ENCODE measurements around the gene AZGP1. TPM values are rescaled to one million over a fixed set of nuclear protein-coding genes. Genes with fewer than 3 reads are reported as not detected.

Gene AZGP1
- total and polyA plus RNA-seq, 2 of the 13 experiments (the other 11 are each of a cell fraction or from before 2014, with no cell fraction given): 93.8 to 229 TPM

DNA sequence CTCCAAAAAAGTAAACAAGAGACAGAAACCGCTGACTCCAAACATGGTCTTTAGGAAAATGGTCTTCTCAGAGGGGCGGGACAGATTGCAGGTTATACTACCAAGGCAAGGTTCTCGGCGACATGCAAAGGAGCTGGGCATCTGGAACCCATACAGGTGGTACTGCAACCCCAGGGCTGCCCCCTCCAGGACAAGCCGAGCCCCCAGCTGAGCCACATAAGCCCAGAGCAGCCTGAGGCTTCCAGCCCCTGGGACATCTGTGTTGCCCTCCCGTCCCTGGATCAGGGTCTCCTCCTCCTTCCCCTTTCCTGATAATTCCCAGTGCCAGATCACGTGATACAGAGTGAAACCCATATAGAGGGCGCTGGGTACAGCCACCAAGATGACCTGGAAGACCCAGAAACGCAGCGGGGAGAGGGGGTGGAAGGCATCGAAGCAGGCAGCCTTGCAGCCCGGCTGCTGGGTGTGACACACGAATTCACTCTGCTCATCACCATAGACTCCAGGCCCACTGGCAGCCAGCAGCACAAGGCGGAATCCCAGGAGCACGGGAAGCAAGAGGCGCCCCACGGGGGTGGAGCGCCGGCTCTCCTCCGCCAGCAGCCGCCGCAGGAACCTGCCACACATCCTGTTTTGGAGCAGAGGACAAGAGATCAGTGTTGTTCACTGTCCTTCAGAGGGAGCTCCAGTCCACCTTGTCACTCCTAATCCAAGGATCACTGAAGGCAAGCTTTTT lies 46.7 kb downstream of the AZGP1 start, which contains the start of gene GJC3 (continued):
- TF ChIP-seq ZNF839 (CRISPR knock-in tag; IDR thresholded peaks at IDR 0.05; ENCODE audit: borderline replicate concordance): peak; percentile 25; the same call in 1 of the 2 replicates
- TF ChIP-seq CREB1 (IDR thresholded peaks at IDR 0.05): no peak
- TF ChIP-seq CREB1 (CRISPR knock-in tag; IDR thresholded peaks at IDR 0.05): no peak
- peak; percentile 63; the same call in 1 of the 2 replicates for TF ChIP-seq GABPB1 (CRISPR knock-in tag; IDR thresholded peaks at IDR 0.05)
- TF ChIP-seq, protein P1, sequence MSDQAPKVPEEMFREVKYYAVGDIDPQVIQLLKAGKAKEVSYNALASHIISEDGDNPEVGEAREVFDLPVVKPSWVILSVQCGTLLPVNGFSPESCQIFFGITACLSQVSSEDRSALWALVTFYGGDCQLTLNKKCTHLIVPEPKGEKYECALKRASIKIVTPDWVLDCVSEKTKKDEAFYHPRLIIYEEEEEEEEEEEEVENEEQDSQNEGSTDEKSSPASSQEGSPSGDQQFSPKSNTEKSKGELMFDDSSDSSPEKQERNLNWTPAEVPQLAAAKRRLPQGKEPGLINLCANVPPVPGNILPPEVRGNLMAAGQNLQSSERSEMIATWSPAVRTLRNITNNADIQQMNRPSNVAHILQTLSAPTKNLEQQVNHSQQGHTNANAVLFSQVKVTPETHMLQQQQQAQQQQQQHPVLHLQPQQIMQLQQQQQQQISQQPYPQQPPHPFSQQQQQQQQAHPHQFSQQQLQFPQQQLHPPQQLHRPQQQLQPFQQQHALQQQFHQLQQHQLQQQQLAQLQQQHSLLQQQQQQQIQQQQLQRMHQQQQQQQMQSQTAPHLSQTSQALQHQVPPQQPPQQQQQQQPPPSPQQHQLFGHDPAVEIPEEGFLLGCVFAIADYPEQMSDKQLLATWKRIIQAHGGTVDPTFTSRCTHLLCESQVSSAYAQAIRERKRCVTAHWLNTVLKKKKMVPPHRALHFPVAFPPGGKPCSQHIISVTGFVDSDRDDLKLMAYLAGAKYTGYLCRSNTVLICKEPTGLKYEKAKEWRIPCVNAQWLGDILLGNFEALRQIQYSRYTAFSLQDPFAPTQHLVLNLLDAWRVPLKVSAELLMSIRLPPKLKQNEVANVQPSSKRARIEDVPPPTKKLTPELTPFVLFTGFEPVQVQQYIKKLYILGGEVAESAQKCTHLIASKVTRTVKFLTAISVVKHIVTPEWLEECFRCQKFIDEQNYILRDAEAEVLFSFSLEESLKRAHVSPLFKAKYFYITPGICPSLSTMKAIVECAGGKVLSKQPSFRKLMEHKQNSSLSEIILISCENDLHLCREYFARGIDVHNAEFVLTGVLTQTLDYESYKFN (CRISPR knock-in tag; conservative IDR thresholded peaks at IDR 0.05): 0 out of 2 replicates have a peak, but pooled peaks have one; percentile 35
- TF ChIP-seq SATB2 (CRISPR knock-in tag; IDR thresholded peaks at IDR 0.05): no peak
- TF ChIP-seq, protein P2, sequence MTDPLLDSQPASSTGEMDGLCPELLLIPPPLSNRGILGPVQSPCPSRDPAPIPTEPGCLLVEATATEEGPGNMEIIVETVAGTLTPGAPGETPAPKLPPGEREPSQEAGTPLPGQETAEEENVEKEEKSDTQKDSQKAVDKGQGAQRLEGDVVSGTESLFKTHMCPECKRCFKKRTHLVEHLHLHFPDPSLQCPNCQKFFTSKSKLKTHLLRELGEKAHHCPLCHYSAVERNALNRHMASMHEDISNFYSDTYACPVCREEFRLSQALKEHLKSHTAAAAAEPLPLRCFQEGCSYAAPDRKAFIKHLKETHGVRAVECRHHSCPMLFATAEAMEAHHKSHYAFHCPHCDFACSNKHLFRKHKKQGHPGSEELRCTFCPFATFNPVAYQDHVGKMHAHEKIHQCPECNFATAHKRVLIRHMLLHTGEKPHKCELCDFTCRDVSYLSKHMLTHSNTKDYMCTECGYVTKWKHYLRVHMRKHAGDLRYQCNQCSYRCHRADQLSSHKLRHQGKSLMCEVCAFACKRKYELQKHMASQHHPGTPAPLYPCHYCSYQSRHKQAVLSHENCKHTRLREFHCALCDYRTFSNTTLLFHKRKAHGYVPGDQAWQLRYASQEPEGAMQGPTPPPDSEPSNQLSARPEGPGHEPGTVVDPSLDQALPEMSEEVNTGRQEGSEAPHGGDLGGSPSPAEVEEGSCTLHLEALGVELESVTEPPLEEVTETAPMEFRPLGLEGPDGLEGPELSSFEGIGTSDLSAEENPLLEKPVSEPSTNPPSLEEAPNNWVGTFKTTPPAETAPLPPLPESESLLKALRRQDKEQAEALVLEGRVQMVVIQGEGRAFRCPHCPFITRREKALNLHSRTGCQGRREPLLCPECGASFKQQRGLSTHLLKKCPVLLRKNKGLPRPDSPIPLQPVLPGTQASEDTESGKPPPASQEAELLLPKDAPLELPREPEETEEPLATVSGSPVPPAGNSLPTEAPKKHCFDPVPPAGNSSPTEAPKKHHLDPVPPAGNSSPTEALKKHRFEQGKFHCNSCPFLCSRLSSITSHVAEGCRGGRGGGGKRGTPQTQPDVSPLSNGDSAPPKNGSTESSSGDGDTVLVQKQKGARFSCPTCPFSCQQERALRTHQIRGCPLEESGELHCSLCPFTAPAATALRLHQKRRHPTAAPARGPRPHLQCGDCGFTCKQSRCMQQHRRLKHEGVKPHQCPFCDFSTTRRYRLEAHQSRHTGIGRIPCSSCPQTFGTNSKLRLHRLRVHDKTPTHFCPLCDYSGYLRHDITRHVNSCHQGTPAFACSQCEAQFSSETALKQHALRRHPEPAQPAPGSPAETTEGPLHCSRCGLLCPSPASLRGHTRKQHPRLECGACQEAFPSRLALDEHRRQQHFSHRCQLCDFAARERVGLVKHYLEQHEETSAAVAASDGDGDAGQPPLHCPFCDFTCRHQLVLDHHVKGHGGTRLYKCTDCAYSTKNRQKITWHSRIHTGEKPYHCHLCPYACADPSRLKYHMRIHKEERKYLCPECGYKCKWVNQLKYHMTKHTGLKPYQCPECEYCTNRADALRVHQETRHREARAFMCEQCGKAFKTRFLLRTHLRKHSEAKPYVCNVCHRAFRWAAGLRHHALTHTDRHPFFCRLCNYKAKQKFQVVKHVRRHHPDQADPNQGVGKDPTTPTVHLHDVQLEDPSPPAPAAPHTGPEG (CRISPR knock-in tag; IDR thresholded peaks at IDR 0.05): no peak
- no peak for TF ChIP-seq ZNF569 (CRISPR knock-in tag; IDR thresholded peaks at IDR 0.05; ENCODE audit: borderline replicate concordance)
- TF ChIP-seq EEA1 (CRISPR knock-in tag; IDR thresholded peaks at IDR 0.05; ENCODE audit: borderline replicate concordance): no peak
- TF ChIP-seq CCAR2 (optimal IDR thresholded peaks at IDR 0.05; ENCODE audit: low read depth, low read length): no peak
- no peak for TF ChIP-seq RBAK (CRISPR knock-in tag; IDR thresholded peaks at IDR 0.05)
- TF ChIP-seq SOX5 (CRISPR knock-in tag; IDR thresholded peaks at IDR 0.05; ENCODE audit: borderline replicate concordance): no peak
- no peak for TF ChIP-seq ZNF264 (CRISPR knock-in tag; IDR thresholded peaks at IDR 0.05)
- TF ChIP-seq MXD3 (CRISPR knock-in tag; IDR thresholded peaks at IDR 0.05): no peak
- no peak for TF ChIP-seq ZNF737 (CRISPR knock-in tag; IDR thresholded peaks at IDR 0.05; ENCODE audit: borderline replicate concordance)
- TF ChIP-seq, protein P3, sequence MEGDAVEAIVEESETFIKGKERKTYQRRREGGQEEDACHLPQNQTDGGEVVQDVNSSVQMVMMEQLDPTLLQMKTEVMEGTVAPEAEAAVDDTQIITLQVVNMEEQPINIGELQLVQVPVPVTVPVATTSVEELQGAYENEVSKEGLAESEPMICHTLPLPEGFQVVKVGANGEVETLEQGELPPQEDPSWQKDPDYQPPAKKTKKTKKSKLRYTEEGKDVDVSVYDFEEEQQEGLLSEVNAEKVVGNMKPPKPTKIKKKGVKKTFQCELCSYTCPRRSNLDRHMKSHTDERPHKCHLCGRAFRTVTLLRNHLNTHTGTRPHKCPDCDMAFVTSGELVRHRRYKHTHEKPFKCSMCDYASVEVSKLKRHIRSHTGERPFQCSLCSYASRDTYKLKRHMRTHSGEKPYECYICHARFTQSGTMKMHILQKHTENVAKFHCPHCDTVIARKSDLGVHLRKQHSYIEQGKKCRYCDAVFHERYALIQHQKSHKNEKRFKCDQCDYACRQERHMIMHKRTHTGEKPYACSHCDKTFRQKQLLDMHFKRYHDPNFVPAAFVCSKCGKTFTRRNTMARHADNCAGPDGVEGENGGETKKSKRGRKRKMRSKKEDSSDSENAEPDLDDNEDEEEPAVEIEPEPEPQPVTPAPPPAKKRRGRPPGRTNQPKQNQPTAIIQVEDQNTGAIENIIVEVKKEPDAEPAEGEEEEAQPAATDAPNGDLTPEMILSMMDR (CRISPR knock-in tag; IDR thresholded peaks at IDR 0.05): peak; percentile 77
- TF ChIP-seq CEBPG (CRISPR knock-in tag; IDR thresholded peaks at IDR 0.05): no peak

Data from HepG2 (cell line).